Transverse colon (tissue), 3 donors: ENCODE data around the gene POLR2A.

Experiments used
- CTCF ChIP-seq, 5 experiments: fragments of 200-600 bp in 3 of 5; fragments of 450-650 bp in 2 of 5; sonication (generic) in 3 of 5; IDR thresholded peaks; 1 replicate in 2 of 5; 2 replicates in 3 of 5; pipeline ENCODE4 v1.5.1; 2016 to 2017; ENCODE audit warnings: antibody characterized with exemption in 5 of 5, inconsistent platforms in 3 of 5, mild to moderate bottlenecking in 2 of 5, moderate library complexity in 1 of 5
- POLR2A ChIP-seq: fragments of 450-650 bp; IDR thresholded peaks from one replicate; pipeline ENCODE4 v1.6.1; 2016; ENCODE audit warnings: antibody characterized with exemption, mild to moderate bottlenecking, moderate library complexity

- no peak for TF ChIP-seq CTCF (IDR thresholded peaks at IDR 0.05)
- no peak for TF ChIP-seq POLR2A
These were observed 782 bp downstream of the POLR2A start for GRCh38 chr17:7484919-7485377.
